Stomach (tissue), 9 donors: ENCODE data around the gene ST8SIA1. TPM values are rescaled to one million over a fixed set of nuclear protein-coding genes. Genes with fewer than 3 reads are reported as not detected.

Experiments
- DNase-seq, 2 donors: peaks; one replicate each; pipeline versions ENCODE4 v3.0.0 to v3.0.0-alpha.2; 2013 to 2019
- H3K27ac ChIP-seq, 5 donors: fragments of 200-600 bp in 4 of 5; sonication (generic) in 4 of 5; one replicate each; pipeline ENCODE4 v1.5.1; 2013 to 2019; ENCODE audit warnings: mild to moderate bottlenecking in 1 of 5, moderate library complexity in 1 of 5
- H3K27me3 ChIP-seq, 3 donors: fragments of 200-600 bp; sonication (generic); one replicate each; pipeline ENCODE4 v1.5.1; 2017 to 2019; ENCODE audit warnings: mixed run types in 1 of 3
- H3K36me3 ChIP-seq, 4 donors: fragments of 200-600 bp; sonication (generic); 1 replicate in 3 of 4; 2 replicates in 1 of 4; pipeline ENCODE4 v1.5.1; 2016 to 2019
- H3K4me1 ChIP-seq, 4 donors: fragments of 200-600 bp; sonication (generic); one replicate each; pipeline ENCODE4 v1.5.1; 2016 to 2019
- H3K4me3 ChIP-seq, 4 donors: fragments of 200-600 bp; sonication (generic) in 3 of 4; one replicate each; pipeline ENCODE4 v1.5.1; 2016 to 2019; ENCODE audit warnings: mild to moderate bottlenecking in 1 of 4
- H3K9me3 ChIP-seq, 4 donors: fragments of 200-600 bp; sonication (generic); one replicate each; pipeline ENCODE4 v1.5.1; 2016 to 2019
- CTCF ChIP-seq, 7 experiments: fragments of 450-650 bp in 4 of 7; fragments of 200-600 bp in 3 of 7; sonication (generic) in 3 of 7; IDR thresholded peaks; one replicate each; pipeline ENCODE4 v1.5.1; 2016 to 2019; ENCODE audit warnings: antibody characterized with exemption in 7 of 7, control low read depth in 2 of 7, mild to moderate bottlenecking in 1 of 7
- EP300 ChIP-seq: sonication (generic); formaldehyde crosslinking; IDR thresholded peaks from one replicate; pipeline ENCODE4 v1.6.1; 2017; ENCODE audit warnings: antibody characterized with exemption
- POLR2A ChIP-seq, 4 donors: fragments of 450-650 bp; IDR thresholded peaks; one replicate each; pipeline ENCODE4 v1.6.1; 2016; ENCODE audit warnings: antibody characterized with exemption in 4 of 4, control low read depth in 2 of 4, mild to moderate bottlenecking in 1 of 4, moderate library complexity in 1 of 4
- POLR2AphosphoS5 ChIP-seq, 3 donors: sonication (generic); formaldehyde crosslinking; IDR thresholded peaks; one replicate each; pipeline ENCODE4 v1.6.1; 2016; ENCODE audit warnings: antibody characterized with exemption in 3 of 3
- WGBS, 5 donors: extraction: QIAGEN DNeasy Blood & Tissue Kit in 3 of 5; methylation state at CpG; one replicate each; pipeline versions ENCODE4 v1.1.5 to v1.1.7; 2013 to 2018; 5-methylcytosine and 5-hydroxymethylcytosine counted together
- intact Hi-C: fragments of 100-400 bp; cut with DNase I; formaldehyde crosslinking; loops from one replicate; pipeline ENCODE4 v1.15.1; 2023; ENCODE audit warnings: low total_unique reads
- polyA plus RNA-seq, 3 donors: library from polyadenylated mRNA; stranded (reverse); fragments of 200-250 nt; gene quantifications; one replicate each; pipeline ENCODE4 v1.2.3, GENCODE V29; 2013
- total RNA-seq, 5 donors: library from RNA; depleted of rRNA; stranded (reverse); fragments of >200 nt; gene quantifications; one replicate each; pipeline versions ENCODE4 v1.1.0 to v1.2.3, GENCODE V29; 2014 to 2016
- donor health status: healthy with polysubstance abuse.
- donor health status: Bipolar disorder and iron deficiency.
- donor health status: healthy.

The ST8SIA1 gene
- total and polyA plus RNA-seq, 8 donors: 0.29 to 5.0 (median 2.2) TPM

DNA sequence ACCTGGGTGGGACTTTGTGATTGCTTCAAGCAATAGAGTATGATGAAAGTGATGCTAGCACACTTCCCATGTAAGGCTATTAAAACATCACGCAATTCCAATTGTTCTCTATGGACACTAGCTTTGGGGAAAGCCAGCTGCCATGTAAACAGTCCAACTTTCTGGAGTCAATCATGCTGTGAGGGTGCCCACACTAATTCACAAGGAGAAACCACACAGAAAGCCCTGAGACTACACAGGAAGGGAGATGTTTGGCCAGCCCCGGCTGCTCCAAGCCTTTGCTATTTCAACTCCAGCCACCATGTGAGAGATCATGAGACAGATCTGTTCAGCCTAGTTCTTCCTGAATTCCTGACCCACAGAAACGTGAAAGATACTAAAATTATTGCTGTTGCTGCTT is 96.3 kb downstream of the ST8SIA1 start:
- Histone ChIP-seq H3K9me3 (peaks cover 0 to 3% (median 0%) of the 10 kb centered on the region in 4 donors), H3K27me3 (no peaks in the 10 kb centered on the region), H3K4me1 (no peaks in the 10 kb centered on the region), H3K4me3 (no peak overlapping the region), H3K36me3 (no peaks in the 10 kb centered on the region), H3K27ac (no peak overlapping the region)
- DNase-seq: no peak
- intact Hi-C loops: no loop called here
- 52 to 66% (median 59%) methylated on average over 3 of the region's 3 CpGs for WGBS, 5 donors
- TF ChIP-seq POLR2AphosphoS5 (IDR thresholded peaks at IDR 0.05) (no peak), POLR2A (IDR thresholded peaks at IDR 0.05) (no peak), EP300 (no peak), CTCF (IDR thresholded peaks at IDR 0.05) (no peak)

DNA sequence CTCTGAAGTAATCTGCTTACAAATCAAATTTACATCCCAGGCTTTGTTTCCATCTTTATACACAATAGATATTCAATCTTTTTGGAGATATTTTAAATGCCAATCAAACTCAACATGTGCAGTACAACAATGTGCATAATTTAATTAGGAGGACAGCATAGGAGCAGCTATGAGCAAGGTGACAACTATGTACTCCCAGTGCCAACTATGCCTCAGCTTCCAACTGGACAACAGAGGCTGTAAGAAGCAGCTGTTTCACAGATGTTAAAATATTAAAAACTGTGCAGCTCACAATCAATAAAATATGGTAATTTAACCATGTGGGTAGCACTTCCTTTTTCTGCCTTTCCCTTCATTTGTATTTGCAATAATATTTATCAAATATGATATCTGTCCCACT is 99.9 kb downstream of the ST8SIA1 start:
- Histone ChIP-seq H3K27ac (no peak overlapping the region), H3K4me3 (no peak overlapping the region), H3K36me3 (no peaks in the 10 kb centered on the region), H3K27me3 (no peaks in the 10 kb centered on the region), H3K9me3 (peaks cover 0 to 3% (median 0%) of the 10 kb centered on the region in 4 donors), H3K4me1 (peaks cover 0 to 6% (median 0%) of the 10 kb centered on the region in 4 donors)
- TF ChIP-seq CTCF (IDR thresholded peaks at IDR 0.05) (no peak), EP300 (no peak), POLR2AphosphoS5 (IDR thresholded peaks at IDR 0.05) (no peak), POLR2A (IDR thresholded peaks at IDR 0.05) (no peak)
- intact Hi-C loops: no loop called here
- no peak for DNase-seq

- no peak for TF ChIP-seq CTCF (IDR thresholded peaks at IDR 0.05)
- TF ChIP-seq POLR2AphosphoS5 (IDR thresholded peaks at IDR 0.05): no peak
- no peak for TF ChIP-seq POLR2A (IDR thresholded peaks at IDR 0.05)
- TF ChIP-seq EP300: no peak
- Histone ChIP-seq H3K27ac (no peak overlapping the region), H3K9me3 (no peaks in the 10 kb centered on the region), H3K4me3 (no peak overlapping the region), H3K4me1 (peaks cover 0 to 6% (median 0%) of the 10 kb centered on the region in 4 donors), H3K36me3 (no peaks in the 10 kb centered on the region), H3K27me3 (no peaks in the 10 kb centered on the region)
- DNase-seq: no peak
- 38 to 70% (median 65%) methylated on average over 1 of the region's 1 CpG for WGBS, 5 donors
- intact Hi-C loops: no loop called here
Measured at GRCh38 chr12:22231836-22232235, 102.7 kb downstream of the ST8SIA1 start.

DNA sequence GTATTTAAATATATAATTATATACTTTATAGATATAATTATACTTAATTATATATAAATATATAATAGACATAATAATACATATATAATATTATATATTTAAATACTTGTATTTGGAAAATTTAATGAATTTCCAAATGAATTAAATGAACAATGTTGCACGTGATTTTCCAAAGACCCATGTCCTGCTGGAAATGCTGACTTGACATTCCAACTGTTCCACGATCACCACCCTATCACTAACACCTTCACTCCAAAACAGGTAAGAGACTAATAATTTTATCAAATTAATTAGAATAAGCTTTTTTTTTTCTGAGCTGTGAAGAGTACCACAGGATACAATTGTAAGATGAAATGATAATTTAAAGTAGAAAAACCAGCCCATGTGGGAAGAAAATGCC is 103.4 kb downstream of the ST8SIA1 start:
- no peak for DNase-seq
- TF ChIP-seq POLR2A (IDR thresholded peaks at IDR 0.05) (no peak), CTCF (IDR thresholded peaks at IDR 0.05) (no peak), POLR2AphosphoS5 (IDR thresholded peaks at IDR 0.05) (no peak), EP300 (no peak)
- H3K4me3 ChIP-seq: no peak overlapping the region
- no peaks in the 10 kb centered on the region for H3K27me3 ChIP-seq
- intact Hi-C loops: no loop called here
- no peaks in the 10 kb centered on the region for H3K9me3 ChIP-seq
- no peaks in the 10 kb centered on the region for H3K36me3 ChIP-seq
- peaks cover 0 to 6% (median 0%) of the 10 kb centered on the region in 4 donors for H3K4me1 ChIP-seq
- no peak overlapping the region for H3K27ac ChIP-seq
- WGBS, 5 donors: 85 to 98% (median 93%) methylated on average over 2 of the region's 2 CpGs
